Nucleus accumbens (tissue), 56 donors: Measurements from ENCODE around the gene SLC1A2.

Experiments
- DNase-seq, 56 donors: peaks; one replicate each; lab custom pipeline; 2025; lab: John Stamatoyannopoulos, UW

The SLC1A2 gene

DNA sequence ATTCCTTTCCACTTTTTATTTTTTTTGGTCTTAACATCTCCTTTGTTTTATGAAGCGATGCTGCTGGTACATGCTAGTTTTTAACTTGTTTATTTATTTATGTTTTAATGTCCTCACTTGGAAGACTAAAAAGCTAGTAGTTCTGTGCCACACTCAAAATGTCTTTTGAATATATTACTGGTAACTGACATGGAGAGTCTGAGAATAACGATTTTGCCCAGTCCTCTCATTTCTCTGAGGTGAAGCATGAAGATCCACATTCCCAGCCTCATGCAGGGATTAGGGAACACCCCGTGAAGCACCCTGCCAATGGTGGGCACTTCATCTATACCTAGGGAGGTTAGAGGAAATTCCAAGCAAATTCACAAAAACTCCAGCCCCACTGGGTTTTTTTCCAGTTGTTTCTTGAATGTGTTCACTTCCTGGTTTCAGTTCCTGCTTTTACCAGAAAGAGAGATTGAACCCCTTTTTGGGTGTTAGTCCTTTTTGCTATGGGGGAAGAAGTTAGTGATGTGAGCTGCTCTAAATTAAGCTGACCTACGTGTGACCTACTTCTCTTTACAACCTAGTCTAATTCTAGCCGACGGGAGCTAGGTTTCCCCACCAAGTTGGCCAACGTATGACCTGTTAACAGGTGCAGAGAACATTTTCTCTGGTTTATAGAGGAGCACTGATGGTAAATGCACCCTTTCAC lies 106.1 kb downstream of the SLC1A2 start:
- no peak for DNase-seq

DNA sequence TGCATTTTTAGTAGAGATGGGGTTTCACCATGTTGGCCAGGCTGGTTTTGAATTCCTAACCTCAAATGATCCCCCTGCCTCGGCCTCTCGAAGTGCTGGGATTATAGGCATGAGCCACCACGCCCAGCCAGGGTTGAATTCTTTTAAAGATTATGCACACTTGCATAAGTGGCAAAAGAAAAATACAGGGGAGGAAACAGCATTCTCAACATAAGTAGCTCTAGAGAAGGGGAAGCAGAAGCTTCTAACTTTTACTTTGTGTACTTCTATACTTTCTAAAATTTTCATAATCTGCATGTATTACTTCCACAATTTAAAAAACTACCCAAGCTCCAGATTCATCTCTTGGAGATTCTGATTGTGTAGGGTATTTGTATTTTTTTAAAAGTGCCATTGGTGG lies 108.0 kb downstream of the SLC1A2 start:
- no peak for DNase-seq

DNA sequence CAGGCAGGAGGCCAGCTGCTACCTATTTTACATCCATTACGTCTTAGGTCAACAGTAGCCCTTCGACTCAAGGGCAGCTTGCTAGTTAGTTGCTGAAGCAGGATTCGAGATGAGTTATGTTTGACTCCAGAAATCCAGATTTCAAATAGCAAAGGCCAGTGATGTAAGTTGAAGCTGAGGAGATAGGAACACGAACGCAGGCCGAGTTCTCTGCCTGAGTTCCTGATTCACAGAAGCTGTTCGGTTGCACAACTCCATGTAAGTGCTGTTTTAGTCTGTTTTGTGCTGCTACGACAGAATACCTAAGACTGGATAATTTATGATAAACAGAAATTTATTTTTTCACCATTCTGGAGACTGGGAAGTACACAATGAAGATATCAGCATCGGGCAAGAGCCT lies 111.2 kb downstream of the SLC1A2 start:
- peak in 1 of 56 donors; percentile 6 for DNase-seq

- DNase-seq: peak in 1 of 56 donors; percentile 27
Measured at GRCh38 chr11:35307221-35307621, 112.1 kb downstream of the SLC1A2 start.

DNA sequence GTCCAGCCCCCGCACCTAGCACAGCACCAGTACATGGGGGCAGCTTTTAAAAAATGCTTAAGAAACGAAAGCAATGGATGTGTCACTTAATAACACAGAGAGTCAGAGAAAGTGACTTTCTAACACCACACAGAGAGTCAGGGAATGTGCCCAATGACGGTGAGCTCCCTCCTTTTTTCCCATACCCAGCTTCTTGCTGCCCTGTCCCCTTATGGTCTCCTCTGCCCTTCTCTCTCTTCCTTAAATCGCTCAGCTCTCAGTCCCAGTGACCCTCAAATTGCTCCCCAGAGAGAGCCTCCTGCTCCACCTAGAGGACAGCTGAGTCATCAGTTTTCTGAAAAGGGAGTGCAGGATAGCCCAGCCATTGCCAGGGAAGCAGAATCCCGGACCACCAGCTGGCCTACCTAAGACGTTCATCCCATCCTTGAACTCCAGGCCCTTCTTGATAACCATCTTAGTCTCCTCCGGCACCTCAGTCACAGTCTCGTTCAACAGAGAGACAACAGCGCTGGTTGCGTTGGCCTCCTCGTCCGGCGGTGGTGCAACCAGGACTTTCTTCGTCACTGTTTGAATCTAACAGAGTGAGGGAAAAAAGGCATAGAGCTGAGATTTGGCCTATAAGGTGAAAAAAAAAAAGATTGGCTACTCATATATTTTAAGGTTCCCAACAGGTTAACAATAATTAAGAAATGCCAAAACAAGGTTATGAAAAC lies 113.5 kb downstream of the SLC1A2 start:
- DNase-seq: peak in 2 of 56 donors; percentile 6 to 19

GRCh38 chr11:35304900-35305460 lies 114.4 kb downstream of the SLC1A2 start:
- DNase-seq: no peak

GRCh38 chr11:35304386-35304775 lies 115.0 kb downstream of the SLC1A2 start:
- DNase-seq: no peak

DNA sequence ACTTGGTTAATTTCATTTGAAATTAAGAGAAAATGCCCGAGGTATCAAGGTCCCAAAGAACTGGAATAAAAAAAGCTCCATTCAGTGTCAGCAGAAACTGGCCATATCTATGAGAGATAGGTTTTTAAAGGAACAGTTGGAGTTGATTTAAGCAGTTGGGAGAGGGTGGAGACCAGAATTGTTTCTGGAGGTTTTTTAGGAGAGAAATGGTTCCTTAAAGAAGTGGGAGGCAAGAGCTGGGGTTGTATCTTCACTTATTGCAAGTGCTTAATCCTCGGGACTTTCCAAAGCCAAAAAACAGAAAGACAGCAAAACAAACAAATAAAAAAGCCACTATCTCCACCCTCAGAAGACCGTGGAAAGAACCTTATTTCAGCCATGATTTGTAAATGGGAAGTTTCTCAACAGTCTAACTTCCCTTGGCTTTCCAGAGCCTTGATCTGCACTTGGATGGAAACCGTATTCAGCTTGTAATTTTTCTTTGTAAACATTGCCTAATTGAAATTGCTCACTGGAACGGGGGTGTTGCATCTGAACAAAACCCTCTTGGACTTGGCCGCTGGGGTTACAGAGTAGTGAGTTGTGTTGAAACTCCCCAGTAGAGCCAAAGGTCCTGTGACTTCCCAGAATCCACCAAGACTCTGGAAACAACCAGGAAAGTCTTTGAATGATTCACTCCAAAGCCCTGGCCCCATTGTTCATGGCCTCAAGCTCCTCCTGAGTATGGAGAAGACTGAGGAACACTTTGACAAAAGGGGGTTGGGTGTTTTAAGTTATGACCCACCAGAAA lies 115.6 kb downstream of the SLC1A2 start:
- peak in 29 of 56 donors; percentile 12 to 64 (median 30) for DNase-seq

- DNase-seq: no peak
Measured at GRCh38 chr11:35302398-35302797, 117.0 kb downstream of the SLC1A2 start.

DNA sequence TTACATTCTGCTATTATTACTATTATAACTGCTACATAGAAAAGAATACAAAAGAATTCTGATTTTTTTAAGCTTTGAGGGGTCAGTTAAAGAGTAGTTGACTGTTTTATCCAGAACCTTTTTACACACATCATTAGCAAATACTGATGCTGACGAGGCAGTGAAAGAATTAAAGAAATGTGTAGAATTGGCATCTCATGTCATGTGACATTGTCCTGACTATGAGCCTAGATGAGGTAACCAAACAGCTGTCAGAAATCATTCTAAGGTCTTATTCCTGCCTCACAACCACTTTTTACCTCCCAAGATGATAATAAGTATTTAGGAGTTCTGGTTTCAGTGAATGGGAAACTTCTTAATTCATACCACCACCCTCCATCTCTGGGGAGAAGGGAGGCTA lies 121.0 kb downstream of the SLC1A2 start:
- DNase-seq: no peak

DNA sequence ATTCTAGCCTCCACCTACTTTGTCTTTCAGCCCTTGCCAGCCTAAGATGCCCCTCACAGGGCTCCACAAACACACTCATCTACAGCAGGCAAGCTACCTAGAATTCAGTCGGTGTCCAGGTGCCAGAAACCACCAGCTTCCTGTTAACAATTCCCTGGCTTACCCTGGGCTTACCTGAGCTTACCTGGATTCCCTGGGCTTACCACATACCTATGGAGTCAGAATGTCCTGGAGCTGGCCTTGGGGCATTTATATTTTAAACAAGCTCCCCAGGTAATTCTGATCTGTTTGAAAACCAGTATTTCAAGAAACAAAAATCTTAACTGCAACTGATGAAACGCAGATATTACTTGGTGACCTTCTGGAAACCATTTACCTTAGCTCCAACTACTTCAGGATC lies 123.6 kb downstream of the SLC1A2 start:
- DNase-seq: no peak

DNA sequence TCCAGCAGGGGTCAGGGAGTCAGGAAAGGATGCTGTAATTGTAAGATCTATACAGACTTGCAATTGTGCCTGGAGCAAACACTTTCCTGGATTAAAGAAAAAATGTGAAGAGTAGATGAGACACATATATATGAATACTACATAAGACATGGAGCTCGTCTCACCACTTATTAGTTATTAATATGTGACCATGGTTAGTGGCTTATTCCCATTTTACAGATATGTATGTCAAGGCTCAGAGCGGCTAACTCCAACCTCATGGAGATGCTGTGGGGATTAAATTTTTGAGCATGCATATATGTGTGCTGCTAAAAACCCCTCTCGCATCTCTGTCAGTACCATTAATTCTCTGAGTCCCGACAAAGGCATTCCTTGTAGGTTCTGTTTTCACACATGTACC lies 125.7 kb downstream of the SLC1A2 start:
- no peak for DNase-seq

DNA sequence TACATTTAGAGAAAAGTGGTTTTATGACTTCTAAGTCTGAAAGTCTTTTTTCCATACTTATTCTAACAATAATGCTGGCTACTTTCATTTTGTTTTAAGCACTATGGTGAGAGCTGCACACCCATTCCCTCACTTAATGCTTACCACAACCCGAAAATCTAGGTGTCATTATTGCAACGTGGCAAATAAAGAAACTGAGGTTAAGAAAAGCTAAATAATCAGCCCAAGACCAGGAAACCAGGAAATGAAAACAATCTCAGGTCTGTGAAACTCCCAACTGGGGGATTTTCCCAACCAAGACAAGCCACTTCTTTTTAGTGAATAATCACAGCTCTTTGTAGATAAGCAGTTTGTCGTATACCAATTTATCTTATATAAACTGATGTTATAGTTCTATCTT lies 126.3 kb downstream of the SLC1A2 start:
- no peak for DNase-seq

DNA sequence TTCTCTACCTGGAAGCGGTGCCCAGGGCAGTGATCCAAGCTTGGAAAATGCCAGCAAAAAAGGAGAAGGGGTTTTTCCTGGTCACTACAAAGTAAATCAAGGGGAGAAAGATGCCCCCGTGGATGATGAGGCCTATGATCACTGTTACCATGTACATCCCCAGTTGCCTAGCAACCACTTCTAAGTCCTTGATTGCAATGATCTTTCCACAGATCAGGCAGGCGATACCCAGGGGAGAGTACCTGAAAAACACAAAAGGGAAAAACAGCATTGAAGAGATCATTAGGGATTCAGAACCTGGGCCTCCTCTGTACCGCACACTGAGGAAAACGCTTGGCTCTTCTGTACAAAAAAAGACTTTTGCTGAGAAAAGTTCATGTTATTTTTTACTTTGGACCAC lies 127.1 kb downstream of the SLC1A2 start:
- DNase-seq: no peak

GRCh38 chr11:35290876-35291275 lies 128.5 kb downstream of the SLC1A2 start:
- DNase-seq: no peak

- DNase-seq: no peak
Measured at GRCh38 chr11:35289821-35290220, 129.5 kb downstream of the SLC1A2 start.

- no peak for DNase-seq
Measured at GRCh38 chr11:35288817-35289541, 130.4 kb downstream of the SLC1A2 start.

DNA sequence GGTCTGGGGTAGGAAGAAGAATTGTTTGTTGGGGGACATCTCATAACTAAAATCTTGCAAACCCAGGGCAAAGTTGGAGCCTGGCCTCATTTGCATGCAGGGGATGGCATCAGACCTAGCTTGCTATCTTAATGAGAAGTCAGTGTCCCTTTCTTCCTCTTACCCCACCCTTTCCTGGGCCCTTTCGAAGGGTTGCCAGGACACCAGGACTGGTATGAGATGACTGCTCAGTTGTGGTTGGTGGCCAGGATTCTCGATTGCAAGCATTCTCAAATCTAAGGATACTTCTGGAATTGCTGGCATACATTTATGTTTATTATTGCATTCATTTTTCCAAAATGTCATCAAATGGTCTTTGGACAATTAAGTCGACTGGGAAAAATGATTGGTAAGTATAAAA lies 131.0 kb downstream of the SLC1A2 start:
- DNase-seq: no peak

DNA sequence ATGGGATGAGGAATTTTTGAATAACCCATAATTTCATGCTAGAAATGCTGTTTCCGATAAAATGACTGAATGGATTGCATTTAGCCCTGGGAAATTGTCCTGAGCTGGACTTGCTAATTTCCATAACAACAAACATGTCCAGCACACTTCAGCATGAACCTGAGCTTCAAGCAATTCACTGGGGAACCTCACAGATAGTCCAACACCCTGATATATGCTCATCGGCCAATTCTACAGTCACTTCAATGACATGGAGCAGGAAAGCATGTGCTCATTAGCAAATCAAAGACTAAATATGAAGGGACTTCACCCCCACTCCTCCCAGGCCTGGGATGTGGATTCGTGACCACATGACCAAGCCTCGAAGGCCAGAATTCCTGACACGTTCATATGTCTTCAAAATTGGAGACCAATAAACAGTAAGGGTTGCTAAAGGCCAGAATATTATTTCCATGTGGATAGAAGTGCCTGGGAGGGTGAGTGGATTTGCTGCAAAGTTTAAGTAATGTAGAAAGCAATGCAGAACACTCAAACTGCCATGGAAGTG lies 131.9 kb downstream of the SLC1A2 start:
- no peak for DNase-seq

DNA sequence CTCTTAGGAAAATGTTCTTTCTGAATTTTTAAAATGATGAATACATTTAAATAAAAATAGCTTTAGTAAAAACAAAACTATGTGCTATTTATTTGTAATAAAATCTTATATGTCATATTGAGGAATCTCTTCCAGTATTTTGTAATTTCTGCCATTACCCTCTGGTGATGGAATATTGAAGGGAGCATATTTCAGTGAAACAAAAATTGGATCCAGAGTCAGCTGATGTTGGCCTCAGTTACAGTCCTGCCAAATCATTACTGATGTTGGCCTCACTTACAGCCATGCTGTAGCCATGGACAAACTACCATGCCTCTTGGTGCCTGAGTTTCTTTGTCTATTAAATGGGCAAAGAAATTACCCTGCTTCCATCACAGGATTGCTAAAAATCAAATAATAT lies 133.2 kb downstream of the SLC1A2 start:
- no peak for DNase-seq
